Measurements from ENCODE around the gene CDKN1B. TPM values are rescaled to one million over a fixed set of nuclear protein-coding genes. Genes with fewer than 3 reads are reported as not detected.

CDKN1B gene
- total RNA-seq, 1 experiment from 2014 or later = 27.7 TPM

GRCh38 chr12:12718381-12718759 is 1.2 kb downstream of the CDKN1B start:
- H2BK120ac ChIP-seq (ENCODE audit: low read depth, low read length, poor library complexity, severe bottlenecking) = no peak overlapping the region
- H2AFZ ChIP-seq (ENCODE audit: low read length) = no peak overlapping the region
- no peak overlapping the region for H4K91ac ChIP-seq (ENCODE audit: insufficient read length, low read depth, low read length)
- H3K4me3 Mint-ChIP-seq = peak overlapping the region; percentile 94
- H3K56ac ChIP-seq (ENCODE audit: insufficient read length, low read depth, low read length) = no peak overlapping the region
- no peak overlapping the region for H3T11ph ChIP-seq (ENCODE audit: low read length)
- H3K4ac ChIP-seq (ENCODE audit: low read depth, low read length) = no peak overlapping the region
- H2BK12ac ChIP-seq (ENCODE audit: insufficient read length, low read depth, low read length) = no peak overlapping the region
- H3K27me3 Mint-ChIP-seq (ENCODE audit: low read depth) = peaks cover 8% of the 10 kb centered on the region
- no peak for DNase-seq
- no peak for TF ChIP-seq CTCF (conservative IDR thresholded peaks at IDR 0.05)
- H3K9ac ChIP-seq (ENCODE audit: extremely low read depth, insufficient read length, low read length) = peak overlapping the region; percentile 33
- H3K23me2 ChIP-seq (ENCODE audit: insufficient read length, low read depth, low read length, poor library complexity, severe bottlenecking) = peaks cover 15% of the 10 kb centered on the region
- H2BK20ac ChIP-seq (ENCODE audit: low read depth, low read length, poor library complexity, severe bottlenecking) = no peak overlapping the region
- peaks cover 51 to 62% of the 10 kb centered on the region in 2 experiments for H3K4me1 Mint-ChIP-seq
- no CpG with 5 or more reads among the region's 9 CpGs for WGBS (ENCODE audit: extremely low coverage, insufficient read length, low lambda C conversion rate)
- H3K79me2 ChIP-seq (ENCODE audit: insufficient read depth, low read length) = peaks cover 4% of the 10 kb centered on the region; the same call in 1 of the 2 replicates
- H3K27ac Mint-ChIP-seq = peak overlapping the region in 1 of 3 experiments; percentile 63; a peak in 1 of 7 replicates
- no peaks in the 10 kb centered on the region for H3K9me3 ChIP-seq (ENCODE audit: control insufficient read depth, low read depth, low read length)
- no peak overlapping the region for H3K23ac ChIP-seq (ENCODE audit: insufficient read length, low read depth, low read length)
- no peak overlapping the region for H4K8ac ChIP-seq (replicated peaks; ENCODE audit: insufficient read length, low read depth, low read length)
- no peak overlapping the region for H3K14ac ChIP-seq (ENCODE audit: insufficient read depth, low read length)
- H3K4me1 ChIP-seq (ENCODE audit: insufficient read depth, low read length) = peaks cover 7% of the 10 kb centered on the region
- no peak overlapping the region for H2BK15ac ChIP-seq (ENCODE audit: low read depth, low read length)
- no peaks in the 10 kb centered on the region for H3K9me3 Mint-ChIP-seq
- H2AK5ac ChIP-seq (ENCODE audit: insufficient read length, low read length) = no peak overlapping the region
- H3K79me1 ChIP-seq (ENCODE audit: insufficient read depth, low read depth, low read length, poor library complexity, severe bottlenecking) = no peaks in the 10 kb centered on the region
- no peaks in the 10 kb centered on the region for H3K27me3 ChIP-seq (ENCODE audit: insufficient read depth, low read length)
- peak overlapping the region; percentile 90 for H3K4me2 ChIP-seq (ENCODE audit: insufficient read depth, insufficient read length, low read length)
- no peak overlapping the region for H3K27ac ChIP-seq (ENCODE audit: insufficient read length, low read depth, low read length)
- H3K18ac ChIP-seq (ENCODE audit: insufficient read length, low read depth, low read length) = no peak overlapping the region
- no peak overlapping the region for H4K5ac ChIP-seq (ENCODE audit: insufficient read length, low read depth, low read length)
- H4K20me1 ChIP-seq (ENCODE audit: control insufficient read depth, insufficient read depth, insufficient read length) = no peaks in the 10 kb centered on the region
- H3K36me3 Mint-ChIP-seq (ENCODE audit: insufficient read depth in 1 of 3, low read depth in 3 of 3) = peaks cover 15 to 38% (median 34%) of the 10 kb centered on the region in 3 experiments; a peak in 6 of 7 replicates
- no peak overlapping the region for H2BK5ac ChIP-seq (ENCODE audit: insufficient read length, low read length)

All from H9 (cell line).